Upper lobe of left lung (tissue), 4 donors: ENCODE data around the gene NFKBIZ.

Experiments
- EP300 ChIP-seq, 4 donors: sonication (generic); formaldehyde crosslinking; IDR thresholded peaks; one replicate each; pipeline ENCODE4 v1.5.1; 2017; ENCODE audit warnings: antibody characterized with exemption in 4 of 4, control low read depth in 2 of 4
- POLR2AphosphoS5 ChIP-seq, 2 donors: sonication (generic); formaldehyde crosslinking; IDR thresholded peaks; one replicate each; pipeline ENCODE4 v1.5.1; 2017; ENCODE audit warnings: antibody characterized with exemption in 2 of 2
- TF ChIP-seq, protein P1 (sequence below), 6 experiments: fragments of 450-650 bp in 4 of 6; fragments of 200-600 bp in 2 of 6; sonication (generic) in 2 of 6; IDR thresholded peaks; one replicate each; pipeline ENCODE4 v1.5.1; 2016 to 2019; ENCODE audit warnings: antibody characterized with exemption in 6 of 6

DNA sequence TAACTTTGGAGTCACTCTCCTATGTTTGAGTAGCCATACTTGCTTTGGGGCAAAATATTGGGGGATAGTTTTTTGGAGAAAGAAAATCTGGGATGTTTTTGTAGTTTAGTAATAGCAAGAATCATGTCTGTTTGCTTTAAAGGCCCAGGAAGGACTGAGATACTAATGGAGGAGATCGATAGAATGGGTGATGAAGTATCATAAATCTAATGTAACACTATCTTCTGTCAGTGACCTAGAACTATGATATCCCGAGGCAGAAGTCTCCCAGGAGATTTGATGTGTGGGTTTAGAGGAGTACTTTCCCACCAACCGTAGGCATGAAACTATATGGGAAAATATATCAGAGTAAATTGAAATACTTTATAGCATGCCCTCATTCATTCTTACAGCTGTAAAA lies 21.0 kb upstream of the NFKBIZ start:
- TF ChIP-seq EP300 (IDR thresholded peaks at IDR 0.05): no peak
- TF ChIP-seq POLR2AphosphoS5 (IDR thresholded peaks at IDR 0.05): no peak
- TF ChIP-seq, protein P1, sequence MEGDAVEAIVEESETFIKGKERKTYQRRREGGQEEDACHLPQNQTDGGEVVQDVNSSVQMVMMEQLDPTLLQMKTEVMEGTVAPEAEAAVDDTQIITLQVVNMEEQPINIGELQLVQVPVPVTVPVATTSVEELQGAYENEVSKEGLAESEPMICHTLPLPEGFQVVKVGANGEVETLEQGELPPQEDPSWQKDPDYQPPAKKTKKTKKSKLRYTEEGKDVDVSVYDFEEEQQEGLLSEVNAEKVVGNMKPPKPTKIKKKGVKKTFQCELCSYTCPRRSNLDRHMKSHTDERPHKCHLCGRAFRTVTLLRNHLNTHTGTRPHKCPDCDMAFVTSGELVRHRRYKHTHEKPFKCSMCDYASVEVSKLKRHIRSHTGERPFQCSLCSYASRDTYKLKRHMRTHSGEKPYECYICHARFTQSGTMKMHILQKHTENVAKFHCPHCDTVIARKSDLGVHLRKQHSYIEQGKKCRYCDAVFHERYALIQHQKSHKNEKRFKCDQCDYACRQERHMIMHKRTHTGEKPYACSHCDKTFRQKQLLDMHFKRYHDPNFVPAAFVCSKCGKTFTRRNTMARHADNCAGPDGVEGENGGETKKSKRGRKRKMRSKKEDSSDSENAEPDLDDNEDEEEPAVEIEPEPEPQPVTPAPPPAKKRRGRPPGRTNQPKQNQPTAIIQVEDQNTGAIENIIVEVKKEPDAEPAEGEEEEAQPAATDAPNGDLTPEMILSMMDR (IDR thresholded peaks at IDR 0.05): no peak
